ENCODE data around the gene SLC6A2.

GRCh38 chr16:55686671-55687070 lies 30.9 kb downstream of the SLC6A2 start:
- TF ChIP-seq CTCF (IDR thresholded peaks at IDR 0.05) (no peak), EZH2 (IDR thresholded peaks at IDR 0.05) (no peak), EZH2phosphoT487 (IDR thresholded peaks at IDR 0.05) (no peak)

Measured in neural progenitor cell (in vitro differentiated cells).